ENCODE measurements around the gene CNNM4.

Gene CNNM4

GRCh38 chr2:96837575-96837974 is 76.9 kb downstream of the CNNM4 start:
- DNase-seq = no peak

- DNase-seq = no peak
Observed at GRCh38 chr2:96838345-96839292, 77.9 kb downstream of the CNNM4 start.

GRCh38 chr2:96839293-96839874 is 78.7 kb downstream of the CNNM4 start:
- peak; percentile 90 for DNase-seq

GRCh38 chr2:96839875-96840850 is 79.5 kb downstream of the CNNM4 start:
- DNase-seq = no peak

- DNase-seq = no peak
Observed at GRCh38 chr2:96841701-96842495, 81.2 kb downstream of the CNNM4 start.

- no peak for DNase-seq
Observed at GRCh38 chr2:96842600-96842999, 81.9 kb downstream of the CNNM4 start.

- DNase-seq = no peak
Observed at GRCh38 chr2:96843538-96844268, 83.0 kb downstream of the CNNM4 start, which contains the start of gene ANKRD23. TSS of gene ANKRD23 (minus strand) at chr2:96844021. CDS start at chr2:96843992, 29 bp downstream.

GRCh38 chr2:96844405-96844808 is 83.7 kb downstream of the CNNM4 start:
- no peak for DNase-seq

GRCh38 chr2:96846825-96847224 is 86.1 kb downstream of the CNNM4 start:
- no peak for DNase-seq

GRCh38 chr2:96847586-96847985 is 86.9 kb downstream of the CNNM4 start:
- no peak for DNase-seq

GRCh38 chr2:96848264-96848663 is 87.6 kb downstream of the CNNM4 start:
- no peak for DNase-seq

- DNase-seq = no peak
Observed at GRCh38 chr2:96852667-96853066, 92.0 kb downstream of the CNNM4 start.

- no peak for DNase-seq
Observed at GRCh38 chr2:96853321-96853720, 92.6 kb downstream of the CNNM4 start.

- DNase-seq = no peak
Observed at GRCh38 chr2:96856776-96857666, 96.3 kb downstream of the CNNM4 start.

GRCh38 chr2:96857667-96858372 is 97.1 kb downstream of the CNNM4 start, which contains the start of gene ANKRD39:
TSS of gene ANKRD39 (minus strand) at chr2:96858016. CDS start at chr2:96857987, 29 bp downstream.
- peak; percentile 99 for DNase-seq

- no peak for DNase-seq
Observed at GRCh38 chr2:96859099-96859649, 98.5 kb downstream of the CNNM4 start.

- DNase-seq = no peak
Observed at GRCh38 chr2:96859681-96860064, 99.0 kb downstream of the CNNM4 start.

GRCh38 chr2:96860065-96861029 is 99.6 kb downstream of the CNNM4 start:
- DNase-seq = no peak
